Breast epithelium (tissue), 3 donors: ENCODE measurements around the gene TEX2.

ENCODE experiments used
- POLR2A ChIP-seq: fragments of 450-650 bp; IDR thresholded peaks from one replicate; pipeline ENCODE4 v1.6.1; 2016; ENCODE audit warnings: antibody characterized with exemption, mild to moderate bottlenecking, moderate library complexity
- POLR2AphosphoS5 ChIP-seq, 3 donors: sonication (generic); formaldehyde crosslinking; IDR thresholded peaks; one replicate each; pipeline ENCODE4 v1.6.1; 2017; ENCODE audit warnings: antibody characterized with exemption in 3 of 3
- TF ChIP-seq, protein P1 (sequence below), 3 donors: fragments of 450-650 bp; IDR thresholded peaks; one replicate each; pipeline ENCODE4 v1.5.1; 2016 to 2017; ENCODE audit warnings: antibody characterized with exemption in 3 of 3, mild to moderate bottlenecking in 3 of 3, moderate library complexity in 3 of 3

DNA sequence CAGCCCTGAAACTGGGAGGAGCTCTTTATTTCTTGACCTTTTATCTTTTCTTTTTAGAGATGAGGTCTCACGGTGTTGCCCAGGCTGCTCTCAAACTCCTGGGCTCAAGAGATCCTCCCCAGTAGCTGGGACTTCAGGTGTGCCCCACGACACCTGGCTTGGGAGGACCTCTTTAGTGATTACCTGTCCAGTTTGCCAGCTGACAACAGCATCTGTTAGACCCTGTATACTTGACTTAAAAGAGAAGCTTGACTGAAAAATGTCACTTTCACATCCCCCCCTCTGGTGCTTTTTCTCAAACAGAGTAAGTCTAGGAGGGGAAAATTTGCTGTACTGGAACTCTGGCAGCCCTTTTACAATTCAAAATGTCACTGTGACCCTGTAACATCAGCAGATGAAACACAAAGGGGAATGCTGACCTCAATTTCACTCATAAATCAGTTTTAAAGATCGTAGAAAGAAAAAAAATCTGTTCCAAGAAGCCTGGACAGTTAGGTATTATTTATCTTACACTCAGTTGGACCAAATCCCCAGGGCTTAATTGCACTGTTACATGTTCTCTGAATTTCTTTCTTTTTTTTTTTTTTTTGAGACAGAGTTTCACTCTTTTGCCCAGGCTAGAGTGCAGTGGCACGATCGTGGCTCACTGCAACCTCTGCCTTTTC is 131.3 kb downstream of the TEX2 start:
- TF ChIP-seq, protein P1, sequence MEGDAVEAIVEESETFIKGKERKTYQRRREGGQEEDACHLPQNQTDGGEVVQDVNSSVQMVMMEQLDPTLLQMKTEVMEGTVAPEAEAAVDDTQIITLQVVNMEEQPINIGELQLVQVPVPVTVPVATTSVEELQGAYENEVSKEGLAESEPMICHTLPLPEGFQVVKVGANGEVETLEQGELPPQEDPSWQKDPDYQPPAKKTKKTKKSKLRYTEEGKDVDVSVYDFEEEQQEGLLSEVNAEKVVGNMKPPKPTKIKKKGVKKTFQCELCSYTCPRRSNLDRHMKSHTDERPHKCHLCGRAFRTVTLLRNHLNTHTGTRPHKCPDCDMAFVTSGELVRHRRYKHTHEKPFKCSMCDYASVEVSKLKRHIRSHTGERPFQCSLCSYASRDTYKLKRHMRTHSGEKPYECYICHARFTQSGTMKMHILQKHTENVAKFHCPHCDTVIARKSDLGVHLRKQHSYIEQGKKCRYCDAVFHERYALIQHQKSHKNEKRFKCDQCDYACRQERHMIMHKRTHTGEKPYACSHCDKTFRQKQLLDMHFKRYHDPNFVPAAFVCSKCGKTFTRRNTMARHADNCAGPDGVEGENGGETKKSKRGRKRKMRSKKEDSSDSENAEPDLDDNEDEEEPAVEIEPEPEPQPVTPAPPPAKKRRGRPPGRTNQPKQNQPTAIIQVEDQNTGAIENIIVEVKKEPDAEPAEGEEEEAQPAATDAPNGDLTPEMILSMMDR (IDR thresholded peaks at IDR 0.05) = no peak
- TF ChIP-seq POLR2AphosphoS5 (IDR thresholded peaks at IDR 0.05) (no peak), POLR2A (no peak)
